ENCODE data around the gene RTP5.

RTP5 gene

GRCh38 chr2:241897231-241897916 is 27.8 kb downstream of the RTP5 start:
- TF ChIP-seq YY1 (IDR thresholded peaks at IDR 0.05; ENCODE audit: low read depth): no peak
- TF ChIP-seq CEBPB (IDR thresholded peaks at IDR 0.05): no peak
- no peak for TF ChIP-seq CREB1 (IDR thresholded peaks at IDR 0.05; ENCODE audit: low read depth)
- no peak for TF ChIP-seq USF1 (IDR thresholded peaks at IDR 0.05)
- no peak for TF ChIP-seq MAX (IDR thresholded peaks at IDR 0.05)
- TF ChIP-seq TAF1 (IDR thresholded peaks at IDR 0.05; ENCODE audit: low read depth): no peak
- no peak for TF ChIP-seq FOXM1 (IDR thresholded peaks at IDR 0.05; ENCODE audit: borderline replicate concordance, low read depth)
- TF ChIP-seq ZBTB7A (IDR thresholded peaks at IDR 0.05; ENCODE audit: low read depth): no peak
- no peak for TF ChIP-seq RAD21 (IDR thresholded peaks at IDR 0.05; ENCODE audit: low read depth)
- no peak for TF ChIP-seq EP300 (IDR thresholded peaks at IDR 0.05; ENCODE audit: borderline replicate concordance)
- TF ChIP-seq TEAD4 (IDR thresholded peaks at IDR 0.05): no peak
- no peak for TF ChIP-seq TCF12 (IDR thresholded peaks at IDR 0.05; ENCODE audit: low read depth)
- no peak for TF ChIP-seq NFIC (IDR thresholded peaks at IDR 0.05)
- TF ChIP-seq REST (IDR thresholded peaks at IDR 0.05; ENCODE audit: low read depth): no peak
- no peak for TF ChIP-seq EGR1 (IDR thresholded peaks at IDR 0.05)

GRCh38 chr2:241898463-241899270 is 29.1 kb downstream of the RTP5 start:
- TF ChIP-seq TAF1 (IDR thresholded peaks at IDR 0.05; ENCODE audit: low read depth) (no peak), FOXM1 (IDR thresholded peaks at IDR 0.05; ENCODE audit: borderline replicate concordance, low read depth) (no peak), YY1 (IDR thresholded peaks at IDR 0.05; ENCODE audit: low read depth) (no peak), CREB1 (IDR thresholded peaks at IDR 0.05; ENCODE audit: low read depth) (no peak), REST (IDR thresholded peaks at IDR 0.05; ENCODE audit: low read depth) (no peak), CEBPB (IDR thresholded peaks at IDR 0.05) (no peak), USF1 (IDR thresholded peaks at IDR 0.05) (no peak), TEAD4 (IDR thresholded peaks at IDR 0.05) (no peak), MAX (IDR thresholded peaks at IDR 0.05) (no peak)

GRCh38 chr2:241900251-241901017 is 30.9 kb downstream of the RTP5 start:
- no peak for TF ChIP-seq FOXM1 (IDR thresholded peaks at IDR 0.05; ENCODE audit: borderline replicate concordance, low read depth)
- no peak for TF ChIP-seq USF1 (IDR thresholded peaks at IDR 0.05)
- TF ChIP-seq CEBPB (IDR thresholded peaks at IDR 0.05): no peak
- no peak for TF ChIP-seq EP300 (IDR thresholded peaks at IDR 0.05; ENCODE audit: borderline replicate concordance)
- TF ChIP-seq REST (IDR thresholded peaks at IDR 0.05; ENCODE audit: low read depth): no peak
- TF ChIP-seq ZBTB7A (IDR thresholded peaks at IDR 0.05; ENCODE audit: low read depth): no peak
- no peak for TF ChIP-seq YY1 (IDR thresholded peaks at IDR 0.05; ENCODE audit: low read depth)
- no peak for TF ChIP-seq MAX (IDR thresholded peaks at IDR 0.05)
- no peak for TF ChIP-seq NFIC (IDR thresholded peaks at IDR 0.05)
- TF ChIP-seq EGR1 (IDR thresholded peaks at IDR 0.05): no peak

All from Ishikawa (cell line).